ENCODE results near the gene MRPL41.

GRCh38 chr9:137544176-137544760 is 7.4 kb upstream of the MRPL41 start:
- TF ChIP-seq CTCF (IDR thresholded peaks at IDR 0.05; ENCODE audit: borderline replicate concordance, extremely low read depth, low read length, poor library complexity, severe bottlenecking) (no peak), EZH2 (IDR thresholded peaks at IDR 0.05; ENCODE audit: borderline replicate concordance, low read depth, low read length, severe bottlenecking) (no peak)
